GM23338 (cell line): ENCODE data around the gene OR5L1. TPM values are rescaled to one million over a fixed set of nuclear protein-coding genes. Genes with fewer than 3 reads are reported as not detected.

Source experiments
- ATAC-seq: fragments of 200-7000 bp; cut with Tn5 transposase; 3 replicates; pipeline ENCODE4 v1.9.1; 2020
- DNase-seq: peaks from one replicate; pipeline ENCODE4 v3.0.0-alpha.2; 2015; ENCODE audit warnings: low spot score
- H2AFZ ChIP-seq: fragments of 200-600 bp; sonication (generic); 2 replicates; pipeline ENCODE4 v1.8.0; 2016; ENCODE audit warnings: antibody characterized with exemption, mild to moderate bottlenecking, moderate library complexity
- H3F3A ChIP-seq: fragments of 200-600 bp; sonication (generic); replicated peaks from 2 replicates; pipeline ENCODE4 v1.8.0; 2017; ENCODE audit warnings: antibody characterized with exemption, mixed run types, low read depth
- H3K27ac ChIP-seq: fragments of 200-600 bp; sonication (generic); 2 replicates; pipeline ENCODE4 v1.6.1; 2016; ENCODE audit warnings: low read depth
- H3K27me3 ChIP-seq: fragments of 200-600 bp; sonication (generic); 2 replicates; pipeline ENCODE4 v1.8.0; 2016; ENCODE audit warnings: mild to moderate bottlenecking, mixed run types, moderate library complexity; ENCODE audit not compliant: insufficient read depth
- H3K36me3 ChIP-seq: fragments of 200-600 bp; sonication (generic); 2 replicates; pipeline ENCODE4 v1.8.0; 2016; ENCODE audit warnings: mild to moderate bottlenecking; ENCODE audit not compliant: insufficient read depth
- H3K4me1 ChIP-seq: fragments of 200-600 bp; sonication (generic); 2 replicates; pipeline ENCODE4 v1.8.0; 2016; ENCODE audit warnings: mild to moderate bottlenecking, moderate library complexity; ENCODE audit not compliant: insufficient read depth
- H3K4me2 ChIP-seq: fragments of 200-600 bp; sonication (generic); 2 replicates; pipeline ENCODE4 v1.7.1; 2017; ENCODE audit warnings: mixed run types
- H3K4me3 ChIP-seq: fragments of 200-600 bp; sonication (generic); 2 replicates; pipeline ENCODE4 v1.6.1; 2016; ENCODE audit warnings: mixed run types
- H3K79me2 ChIP-seq: fragments of 200-600 bp; sonication (generic); replicated peaks from 2 replicates; pipeline ENCODE4 v1.8.0; 2017; ENCODE audit warnings: mild to moderate bottlenecking; ENCODE audit not compliant: insufficient read depth
- H3K9me2 ChIP-seq: fragments of 200-600 bp; sonication (generic); 2 replicates; pipeline ENCODE4 v1.8.0; 2017; ENCODE audit not compliant: insufficient read depth
- H4K20me1 ChIP-seq: fragments of 200-600 bp; sonication (generic); replicated peaks from 2 replicates; pipeline ENCODE4 v1.8.0; 2017; ENCODE audit warnings: mild to moderate bottlenecking; ENCODE audit not compliant: insufficient read depth
- H3K27ac Mint-ChIP-seq: 2 replicates; pipeline ENCODE4 v1.8.0; 2020; ENCODE audit warnings: inconsistent platforms, mild to moderate bottlenecking, moderate library complexity, mixed read lengths
- H3K27me3 Mint-ChIP-seq: 3 replicates; pipeline ENCODE4 v1.8.0; 2022; ENCODE audit warnings: low read depth, mild to moderate bottlenecking, moderate library complexity, mixed read lengths, inconsistent platforms; ENCODE audit not compliant: insufficient read depth, poor library complexity
- H3K36me3 Mint-ChIP-seq: 3 replicates; pipeline ENCODE4 v1.8.0; 2021; ENCODE audit warnings: low read depth, mild to moderate bottlenecking, inconsistent platforms, moderate library complexity, mixed read lengths
- H3K4me1 Mint-ChIP-seq: 3 replicates; pipeline ENCODE4 v1.8.0; 2020; ENCODE audit warnings: mild to moderate bottlenecking, inconsistent platforms, mixed read lengths
- H3K4me3 Mint-ChIP-seq: 3 replicates; pipeline ENCODE4 v1.8.0; 2021; ENCODE audit warnings: moderate library complexity, mild to moderate bottlenecking, inconsistent platforms, mixed read lengths
- H3K9me3 Mint-ChIP-seq: 3 replicates; pipeline ENCODE4 v1.8.0; 2020; ENCODE audit warnings: moderate library complexity, mild to moderate bottlenecking, inconsistent platforms, mixed read lengths
- CREB1 ChIP-seq: fragments of 250-450 bp; sonication (Bioruptor Pico); IDR thresholded peaks from 2 replicates; pipeline ENCODE4 v1.5.0; 2020; ENCODE audit warnings: low read depth, mild to moderate bottlenecking, moderate library complexity
- CTCF ChIP-seq, 2 experiments: fragments of 200-600 bp in 1 of 2; sonication (generic) in 1 of 2; conservative IDR thresholded peaks; 2 replicates each; pipeline versions ENCODE4 v1.5.1 to v1.6.1; 2016 to 2017; ENCODE audit warnings: antibody characterized with exemption in 2 of 2, low read depth in 2 of 2, mild to moderate bottlenecking in 2 of 2, moderate library complexity in 1 of 2
- ETS1 ChIP-seq: IDR thresholded peaks from 2 replicates; pipeline ENCODE4 v1.6.1; 2016; ENCODE audit warnings: antibody characterized with exemption
- EZH2 ChIP-seq: fragments of 200-600 bp; sonication (generic); IDR thresholded peaks from one replicate; pipeline ENCODE4 v1.8.0; 2017; ENCODE audit warnings: antibody characterized with exemption, mild to moderate bottlenecking, low read depth; ENCODE audit not compliant: unreplicated experiment
- EZH2phosphoT487 ChIP-seq: fragments of 200-600 bp; sonication (generic); IDR thresholded peaks from one replicate; pipeline ENCODE4 v1.8.1; 2018; ENCODE audit warnings: antibody characterized with exemption; ENCODE audit not compliant: unreplicated experiment
- JUNB ChIP-seq: IDR thresholded peaks from one replicate; pipeline ENCODE4 v1.6.1; 2016; ENCODE audit warnings: antibody characterized with exemption; ENCODE audit not compliant: unreplicated experiment
- NANOG ChIP-seq: IDR thresholded peaks from 2 replicates; pipeline ENCODE4 v1.6.1; 2016; ENCODE audit warnings: antibody characterized with exemption, borderline replicate concordance
- POLR2AphosphoS5 ChIP-seq: IDR thresholded peaks from 2 replicates; pipeline ENCODE4 v1.6.1; 2016; ENCODE audit warnings: antibody characterized with exemption, low read depth
- REST ChIP-seq: IDR thresholded peaks from one replicate; pipeline ENCODE4 v1.6.1; 2018; ENCODE audit warnings: antibody characterized with exemption; ENCODE audit not compliant: unreplicated experiment
- STAT1 ChIP-seq: IDR thresholded peaks from one replicate; pipeline ENCODE4 v1.6.1; 2016; ENCODE audit warnings: antibody characterized with exemption; ENCODE audit not compliant: unreplicated experiment
- ZNF114 ChIP-seq: fragments of 250-450 bp; sonication (Bioruptor Pico); IDR thresholded peaks from 2 replicates; pipeline ENCODE4 v1.5.0; 2020; ENCODE audit warnings: mild to moderate bottlenecking, moderate library complexity
- ZNF331 ChIP-seq: fragments of 250-450 bp; sonication (Bioruptor Pico); IDR thresholded peaks from 2 replicates; pipeline ENCODE4 v1.5.0; 2020; ENCODE audit warnings: low read depth, mild to moderate bottlenecking, moderate library complexity
- ZNF462 ChIP-seq: fragments of 250-450 bp; sonication (Bioruptor Pico); IDR thresholded peaks from 2 replicates; pipeline ENCODE4 v1.5.0; 2020; ENCODE audit warnings: mild to moderate bottlenecking, moderate library complexity
- polyA plus RNA-seq: library from polyadenylated mRNA; unstranded; fragments of >200 nt; fragmentation: Nextera tagmentation; extraction: Ambion mirVana; gene quantifications from 2 replicates; pipeline ENCODE4 v1.2.1, GENCODE V29; 2016
- total RNA-seq: library from RNA; depleted of rRNA; stranded (reverse); fragments of >200 nt; shearing (Covaris generic); gene quantifications from 2 replicates; pipeline ENCODE4 v1.2.3, GENCODE V29; 2014

Gene OR5L1
- total and polyA plus RNA-seq, 2 experiments from 2014 or later = not detected

GRCh38 chr11:55795256-55795655, 15.9 kb upstream of the OR5L1 start, which contains the start of gene OR5D14:
TSS of gene OR5D14 (plus strand) at chr11:55795556. CDS start at chr11:55795556, 0 bp downstream.
- no peaks in the 10 kb centered on the region for H3K9me2 ChIP-seq
- H3K4me1 ChIP-seq = no peaks in the 10 kb centered on the region
- H3K27me3 Mint-ChIP-seq = peaks cover 2% of the 10 kb centered on the region
- no peaks in the 10 kb centered on the region for H3K4me1 Mint-ChIP-seq
- ATAC-seq (no peak), DNase-seq (no peak)
- H3K79me2 ChIP-seq = no peaks in the 10 kb centered on the region
- H3K4me3 Mint-ChIP-seq = no peak within 1 kb of the TSS
- H3F3A ChIP-seq = no peaks in the 10 kb centered on the region
- H3K27ac ChIP-seq = no peak within 1 kb of the TSS
- H3K27ac Mint-ChIP-seq = no peak within 1 kb of the TSS
- H3K36me3 ChIP-seq = no peaks in the 10 kb centered on the region
- no peak within 1 kb of the TSS for H3K4me2 ChIP-seq
- H3K4me3 ChIP-seq = no peak within 1 kb of the TSS
- no peaks in the 10 kb centered on the region for H3K27me3 ChIP-seq
- TF ChIP-seq EZH2phosphoT487 (no peak), POLR2AphosphoS5 (no peak), ZNF114 (CRISPR knock-in tag) (no peak), NANOG (no peak), STAT1 (no peak), EZH2 (no peak), CTCF (conservative IDR thresholded peaks at IDR 0.05; ENCODE audit: low read depth in 2 of 2) (no peak), CREB1 (CRISPR knock-in tag) (no peak), ETS1 (no peak), REST (no peak), JUNB (no peak), ZNF331 (CRISPR knock-in tag) (no peak), ZNF462 (CRISPR knock-in tag) (no peak)
- peaks cover 79% of the 10 kb centered on the region for H3K9me3 Mint-ChIP-seq
- H3K36me3 Mint-ChIP-seq = peaks cover 17% of the 10 kb centered on the region
- H4K20me1 ChIP-seq = no peaks in the 10 kb centered on the region
- H2AFZ ChIP-seq = no peak within 1 kb of the TSS
